GM19328 (cell line): ENCODE results near the gene TASOR.
A peak's percentile ranks its signal among the peaks of the same experiment; 100 is the strongest.
"Not testable (repeated sequence)": the region's sequence is repeated elsewhere in the genome, so short reads cannot be mapped to it uniquely, and the experiment has no call there.

Experiments used
- ATAC-seq: cut with Tn5 transposase; IDR thresholded peaks from one replicate; pipeline ENCODE4 v1.9.1; 2021; ENCODE audit warnings: mild to moderate bottlenecking, moderate library complexity; ENCODE audit not compliant: unreplicated experiment

Gene TASOR

GRCh38 chr3:56683122-56683817 is at the start of gene TASOR:
TASOR (minus strand) TSS chr3:56683265; CDS start chr3:56683006, 259 bp downstream.
- ATAC-seq = peak; percentile 69

GRCh38 chr3:56732109-56732508 is 49.0 kb upstream of the TASOR start:
- ATAC-seq = no peak

- ATAC-seq = peak; percentile 79
These were observed 42.1 kb upstream of the TASOR start for GRCh38 chr3:56725175-56725574.

GRCh38 chr3:56724676-56725075 is 41.6 kb upstream of the TASOR start:
- no peak for ATAC-seq

GRCh38 chr3:56720849-56721248 is 37.8 kb upstream of the TASOR start:
- no peak for ATAC-seq

GRCh38 chr3:56718809-56719208 is 35.7 kb upstream of the TASOR start:
- not testable (repeated sequence) for ATAC-seq

- no peak for ATAC-seq
These were observed 28.3 kb upstream of the TASOR start for GRCh38 chr3:56711344-56711743.

GRCh38 chr3:56707412-56707811 is 24.3 kb upstream of the TASOR start:
- ATAC-seq = not testable (repeated sequence)

GRCh38 chr3:56706629-56707028 is 23.6 kb upstream of the TASOR start:
- no peak for ATAC-seq

GRCh38 chr3:56704706-56705105 is 21.6 kb upstream of the TASOR start:
- ATAC-seq = no peak

GRCh38 chr3:56702490-56703315 is 19.6 kb upstream of the TASOR start:
- no peak for ATAC-seq

- no peak for ATAC-seq
These were observed 17.1 kb upstream of the TASOR start for GRCh38 chr3:56700151-56700550.

GRCh38 chr3:56694867-56695683 is 12.0 kb upstream of the TASOR start:
- no peak for ATAC-seq

- ATAC-seq = no peak
These were observed 10.7 kb upstream of the TASOR start for GRCh38 chr3:56693750-56694149.

GRCh38 chr3:56692520-56693433 is 9.7 kb upstream of the TASOR start:
- ATAC-seq = peak; percentile 61

GRCh38 chr3:56692001-56692365 is 8.9 kb upstream of the TASOR start:
- not testable (repeated sequence) for ATAC-seq

GRCh38 chr3:56691165-56692000 is 8.3 kb upstream of the TASOR start:
- no peak for ATAC-seq

- ATAC-seq = no peak
These were observed 6.2 kb upstream of the TASOR start for GRCh38 chr3:56689303-56689702.

- ATAC-seq = no peak
These were observed 5.1 kb upstream of the TASOR start for GRCh38 chr3:56688191-56688590.
